Neural cell (in vitro differentiated cells): Measurements from ENCODE around the gene ANKRD37. TPM values are rescaled to one million over a fixed set of nuclear protein-coding genes. Genes with fewer than 3 reads are reported as not detected.
"Not testable (repeated sequence)": the region's sequence is repeated elsewhere in the genome, so short reads cannot be mapped to it uniquely, and the experiment has no call there.

Source experiments
- H2AFZ ChIP-seq: fragments of 200-600, 300-800 bp; sonication (generic), shearing (Covaris generic); 2 replicates; pipeline ENCODE4 v1.6.0; 2014; ENCODE audit warnings: low read depth, mild to moderate bottlenecking, antibody characterized with exemption, low read length, moderate library complexity
- H3F3A ChIP-seq: fragments of 200-600 bp; shearing (Covaris generic); 2 replicates; pipeline ENCODE4 v1.6.1; 2016; ENCODE audit warnings: mild to moderate bottlenecking, moderate library complexity, mixed read lengths, antibody characterized with exemption, low read length; ENCODE audit not compliant: insufficient read depth, poor library complexity, severe bottlenecking
- H3K27ac ChIP-seq: fragments of 200-600, 300-800 bp; sonication (generic), shearing (Covaris generic); 2 replicates; pipeline ENCODE4 v1.5.1; 2014; ENCODE audit warnings: mild to moderate bottlenecking, low read length, moderate library complexity
- H3K27me3 ChIP-seq: fragments of 300-800, 200-600 bp; sonication (generic), shearing (Covaris generic); 2 replicates; pipeline ENCODE4 v1.6.0; 2014; ENCODE audit warnings: mild to moderate bottlenecking, low read depth, low read length, moderate library complexity; ENCODE audit not compliant: insufficient read depth
- H3K36me3 ChIP-seq: fragments of 300-800, 200-600 bp; sonication (generic), shearing (Covaris generic); 2 replicates; pipeline ENCODE4 v1.5.1; 2014; ENCODE audit warnings: mild to moderate bottlenecking, antibody characterized with exemption, low read length, moderate library complexity; ENCODE audit not compliant: insufficient read depth
- H3K4me2 ChIP-seq: fragments of 300-800, 200-600 bp; sonication (generic), shearing (Covaris generic); 2 replicates; pipeline ENCODE4 v1.6.0; 2014; ENCODE audit warnings: mild to moderate bottlenecking, low read length
- H3K4me3 ChIP-seq: fragments of 300-800, 200-600 bp; sonication (generic), shearing (Covaris generic); 2 replicates; pipeline ENCODE4 v1.5.1; 2014; ENCODE audit warnings: mild to moderate bottlenecking, low read length, moderate library complexity
- H3K79me2 ChIP-seq: fragments of 200-600 bp; shearing (Covaris generic); replicated peaks from 2 replicates; pipeline ENCODE4 v1.6.0; 2014; ENCODE audit warnings: mild to moderate bottlenecking, low read length, moderate library complexity; ENCODE audit not compliant: insufficient read depth
- H3K9ac ChIP-seq: fragments of 300-800, 200-600 bp; sonication (generic), shearing (Covaris generic); 2 replicates; pipeline ENCODE4 v1.6.1; 2016; ENCODE audit warnings: mild to moderate bottlenecking, low read length, mixed read lengths
- H3K9me2 ChIP-seq: fragments of 200-600 bp; shearing (Covaris generic); 2 replicates; pipeline ENCODE4 v1.6.1; 2016; ENCODE audit warnings: mild to moderate bottlenecking, low read length, mixed read lengths; ENCODE audit not compliant: insufficient read depth
- H3K9me3 ChIP-seq: fragments of 200-600, 300-800 bp; sonication (generic), shearing (Covaris generic); 2 replicates; pipeline ENCODE4 v1.6.1; 2016; ENCODE audit warnings: mild to moderate bottlenecking, mixed run types, low read length, moderate library complexity, mixed read lengths
- H4K20me1 ChIP-seq: fragments of 200-600 bp; shearing (Covaris generic); 2 replicates; pipeline ENCODE4 v1.6.1; 2016; ENCODE audit warnings: mild to moderate bottlenecking, mixed run types; ENCODE audit not compliant: insufficient read depth
- CTCF ChIP-seq: fragments of 450-650 bp; IDR thresholded peaks from 2 replicates; pipeline ENCODE4 v1.5.1; 2014; ENCODE audit warnings: antibody characterized with exemption, mild to moderate bottlenecking, moderate library complexity; ENCODE audit not compliant: poor library complexity, severe bottlenecking
- EP300 ChIP-seq: fragments of 450-650 bp; conservative IDR thresholded peaks from 2 replicates; pipeline ENCODE4 v1.6.1; 2014; ENCODE audit warnings: antibody characterized with exemption, mild to moderate bottlenecking, moderate library complexity; ENCODE audit not compliant: poor library complexity, severe bottlenecking
- EZH2 ChIP-seq: fragments of 200-600, 300-800 bp; shearing (Covaris generic), sonication (generic); IDR thresholded peaks from 2 replicates; pipeline ENCODE4 v1.6.1; 2014; ENCODE audit warnings: antibody characterized with exemption, low read length, borderline replicate concordance, mild to moderate bottlenecking; ENCODE audit not compliant: insufficient read depth, poor library complexity, severe bottlenecking
- MXI1 ChIP-seq: fragments of 450-650 bp; conservative IDR thresholded peaks from 2 replicates; pipeline ENCODE4 v1.6.1; 2014; ENCODE audit warnings: antibody characterized with exemption, mild to moderate bottlenecking; ENCODE audit not compliant: poor library complexity, severe bottlenecking
- POLR2AphosphoS5 ChIP-seq: IDR thresholded peaks from 2 replicates; pipeline ENCODE4 v1.6.1; 2012
- RAD21 ChIP-seq: fragments of 450-650 bp; conservative IDR thresholded peaks from 2 replicates; pipeline ENCODE4 v1.6.1; 2014; ENCODE audit warnings: antibody characterized with exemption, mild to moderate bottlenecking, moderate library complexity
- REST ChIP-seq: IDR thresholded peaks from 2 replicates; pipeline ENCODE4 v1.6.1; 2012; ENCODE audit warnings: borderline replicate concordance
- SMC3 ChIP-seq: fragments of 450-650 bp; conservative IDR thresholded peaks from 2 replicates; pipeline ENCODE4 v1.6.1; 2014; ENCODE audit warnings: antibody characterized with exemption, mild to moderate bottlenecking, moderate library complexity; ENCODE audit not compliant: poor library complexity
- TAF1 ChIP-seq: IDR thresholded peaks from 2 replicates; pipeline ENCODE4 v1.6.1; 2012; ENCODE audit warnings: low read depth
- polyA plus RNA-seq: library from polyadenylated mRNA; depleted of rRNA; stranded (reverse); fragments of >200 nt; gene quantifications from 2 replicates; pipeline ENCODE4 v1.2.3, GENCODE V29; 2014

ANKRD37 gene
- polyA plus RNA-seq, 1 donor from 2014 or later: 2.6 TPM

DNA sequence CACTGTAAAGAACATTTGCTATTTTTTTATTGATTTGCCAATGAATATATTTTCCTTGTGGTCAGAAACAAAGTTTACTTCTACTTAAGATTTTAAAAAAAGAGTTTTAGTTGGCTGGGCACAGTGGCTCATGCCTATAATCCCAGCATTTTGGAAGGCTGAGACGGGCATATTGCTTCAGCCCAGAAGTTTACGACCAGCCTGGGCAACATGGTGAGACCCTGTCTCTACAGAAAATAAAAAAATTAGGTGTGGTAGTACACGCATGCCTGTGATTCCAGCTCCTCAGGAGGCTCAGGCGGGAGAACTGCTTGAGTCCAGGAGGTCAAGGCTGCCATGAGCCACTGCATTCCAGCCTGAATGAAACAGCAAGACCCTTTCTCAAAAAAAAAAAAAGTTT lies 37.7 kb upstream of the ANKRD37 start:
- TF ChIP-seq CTCF: no peak
- TF ChIP-seq MXI1: no peak
- no peak for TF ChIP-seq EZH2
- no peak for TF ChIP-seq POLR2AphosphoS5
- no peak overlapping the region for H2AFZ ChIP-seq
- no peaks in the 10 kb centered on the region for H3K9me3 ChIP-seq
- H3K36me3 ChIP-seq: no peaks in the 10 kb centered on the region
- H3K9ac ChIP-seq: no peak overlapping the region
- H3K4me2 ChIP-seq: no peak overlapping the region
- no peaks in the 10 kb centered on the region for H3K9me2 ChIP-seq
- H3K4me3 ChIP-seq: no peak overlapping the region
- H3F3A ChIP-seq: no peaks in the 10 kb centered on the region
- no peaks in the 10 kb centered on the region for H4K20me1 ChIP-seq
- H3K79me2 ChIP-seq: no peaks in the 10 kb centered on the region
- H3K27ac ChIP-seq: no peak overlapping the region
- H3K27me3 ChIP-seq: no peaks in the 10 kb centered on the region

DNA sequence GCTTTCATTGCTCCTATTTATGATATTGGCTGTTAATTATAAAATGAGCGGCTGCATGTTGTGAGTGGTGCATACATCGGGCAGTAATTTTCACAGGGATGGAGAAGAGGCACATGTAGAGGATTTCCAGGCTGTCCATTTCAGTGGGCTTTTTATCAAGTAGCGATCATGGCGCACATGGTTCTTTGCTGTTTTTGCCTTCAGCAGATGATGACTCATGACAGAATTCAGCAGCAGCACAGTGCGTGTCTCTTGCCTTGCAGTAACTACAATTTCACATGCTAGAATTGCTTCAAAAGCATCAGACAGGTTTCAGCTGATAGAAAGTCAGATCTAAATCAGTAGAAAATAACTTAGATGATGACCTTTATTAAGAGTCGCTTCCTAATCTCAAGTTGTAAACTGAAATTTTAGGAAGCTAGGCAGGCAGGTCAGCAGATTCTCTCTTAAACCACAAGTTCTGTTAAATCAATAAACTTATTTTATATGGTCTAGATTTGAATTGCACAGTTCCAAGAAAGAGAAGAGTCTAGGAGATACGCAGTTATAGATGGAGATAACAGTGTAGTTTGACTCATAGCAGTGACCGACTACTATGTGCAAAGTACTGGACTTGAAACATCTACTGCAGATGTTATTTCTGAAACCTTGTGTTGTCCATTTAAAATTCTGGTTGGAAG lies 36.7 kb upstream of the ANKRD37 start:
- Histone ChIP-seq H3K9me3 (no peaks in the 10 kb centered on the region), H3K27me3 (no peaks in the 10 kb centered on the region), H3F3A (no peaks in the 10 kb centered on the region), H3K9ac (no peak overlapping the region), H3K27ac (no peak overlapping the region), H4K20me1 (no peaks in the 10 kb centered on the region), H3K4me2 (no peak overlapping the region), H3K36me3 (no peaks in the 10 kb centered on the region), H3K4me3 (no peak overlapping the region), H3K9me2 (no peaks in the 10 kb centered on the region), H2AFZ (no peak overlapping the region), H3K79me2 (no peaks in the 10 kb centered on the region)
- no peak for TF ChIP-seq EZH2

DNA sequence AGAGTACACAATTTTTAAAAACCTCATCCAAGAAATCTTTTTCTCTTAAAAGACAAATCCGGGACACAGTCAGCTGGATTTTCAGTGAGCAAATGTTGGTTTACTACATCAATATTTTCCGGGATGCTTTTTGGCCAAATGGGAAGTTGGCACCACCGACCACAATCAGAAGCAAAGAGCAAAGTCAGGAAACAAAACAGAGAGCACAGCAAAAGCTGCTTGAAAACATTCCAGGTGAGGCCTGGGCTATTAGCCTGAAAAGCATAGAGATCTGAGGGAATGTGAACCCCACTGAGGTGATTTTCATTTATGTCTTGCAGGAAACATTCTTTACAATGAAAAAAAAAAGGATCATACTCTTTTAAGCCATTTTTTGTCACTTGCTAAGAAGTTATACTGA lies 34.8 kb upstream of the ANKRD37 start:
- Histone ChIP-seq H3K36me3 (no peaks in the 10 kb centered on the region), H3K4me3 (no peak overlapping the region), H3K4me2 (no peak overlapping the region), H4K20me1 (no peaks in the 10 kb centered on the region), H3K9ac (no peak overlapping the region), H3K9me2 (no peaks in the 10 kb centered on the region), H3K27me3 (no peaks in the 10 kb centered on the region), H3F3A (no peaks in the 10 kb centered on the region), H3K79me2 (no peaks in the 10 kb centered on the region), H3K9me3 (no peaks in the 10 kb centered on the region), H2AFZ (no peak overlapping the region), H3K27ac (no peak overlapping the region)
- no peak for TF ChIP-seq EZH2
- TF ChIP-seq REST: no peak
- TF ChIP-seq POLR2AphosphoS5: no peak
- no peak for TF ChIP-seq MXI1
- no peak for TF ChIP-seq RAD21
- TF ChIP-seq CTCF: no peak
- no peak for TF ChIP-seq TAF1
- TF ChIP-seq SMC3: no peak
- TF ChIP-seq EP300: no peak

DNA sequence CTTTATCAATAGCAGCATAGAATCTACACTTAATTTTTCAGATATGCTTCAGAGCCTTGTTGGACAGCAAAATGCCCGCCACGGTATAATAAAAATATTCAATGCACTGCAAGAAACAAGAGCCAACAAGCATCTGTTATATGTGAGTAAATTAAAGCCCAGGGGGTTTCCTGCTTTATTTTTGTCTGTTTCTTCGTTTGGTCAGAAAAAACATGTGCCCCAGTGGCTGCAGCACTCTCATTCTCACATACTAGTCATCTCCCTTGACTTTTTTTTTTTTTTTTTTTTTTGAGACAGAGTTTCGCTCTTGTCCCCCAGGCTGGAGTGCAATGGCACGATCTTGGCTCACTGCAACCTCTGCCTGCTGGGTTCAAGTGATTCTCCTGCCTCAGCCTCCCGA lies 34.1 kb upstream of the ANKRD37 start:
- not testable (repeated sequence) for H3K9ac ChIP-seq, H3K4me3 ChIP-seq, H3K79me2 ChIP-seq, H3K4me2 ChIP-seq, H3F3A ChIP-seq, H3K9me3 ChIP-seq, H3K9me2 ChIP-seq, H4K20me1 ChIP-seq, H3K27me3 ChIP-seq, H3K27ac ChIP-seq, H2AFZ ChIP-seq, H3K36me3 ChIP-seq
